Tibial nerve (tissue), 4 donors: ENCODE data around the gene CCK. TPM values are rescaled to one million over a fixed set of nuclear protein-coding genes. Genes with fewer than 3 reads are reported as not detected.

Source experiments
- DNase-seq, 2 donors: peaks; one replicate each; pipeline ENCODE4 v3.0.0-alpha.2; 2019; ENCODE audit warnings: low spot score in 2 of 2
- H3K27ac ChIP-seq, 4 donors: fragments of 200-600 bp; sonication (generic) in 3 of 4; one replicate each; pipeline ENCODE4 v1.5.1; 2017 to 2019; ENCODE audit warnings: mild to moderate bottlenecking in 1 of 4
- H3K27me3 ChIP-seq, 2 donors: fragments of 200-600 bp; sonication (generic) in 1 of 2; one replicate each; pipeline versions ENCODE4 v1.5.1 to v1.6.0; 2017 to 2019
- H3K36me3 ChIP-seq, 3 donors: fragments of 200-600 bp; sonication (generic); one replicate each; pipeline ENCODE4 v1.5.1; 2018 to 2019
- H3K4me1 ChIP-seq, 4 donors: fragments of 200-600 bp; sonication (generic) in 3 of 4; one replicate each; pipeline ENCODE4 v1.5.1; 2017 to 2019
- H3K4me3 ChIP-seq, 4 donors: fragments of 200-600 bp; sonication (generic) in 3 of 4; one replicate each; pipeline ENCODE4 v1.5.1; 2017 to 2019; ENCODE audit warnings: mild to moderate bottlenecking in 1 of 4, moderate library complexity in 1 of 4
- H3K9me3 ChIP-seq, 4 donors: fragments of 200-600 bp; sonication (generic) in 3 of 4; one replicate each; pipeline ENCODE4 v1.5.1; 2017 to 2019
- CTCF ChIP-seq, 5 experiments: fragments of 200-600 bp in 3 of 5; fragments of 450-650 bp in 2 of 5; sonication (generic) in 3 of 5; IDR thresholded peaks; one replicate each; pipeline ENCODE4 v1.5.1; 2016 to 2019; ENCODE audit warnings: antibody characterized with exemption in 5 of 5, mild to moderate bottlenecking in 3 of 5, moderate library complexity in 2 of 5
- EP300 ChIP-seq, 2 donors: sonication (generic); formaldehyde crosslinking; IDR thresholded peaks; one replicate each; pipeline ENCODE4 v1.6.1; 2017; ENCODE audit warnings: antibody characterized with exemption in 2 of 2, mild to moderate bottlenecking in 1 of 2
- POLR2A ChIP-seq, 2 donors: fragments of 450-650 bp; IDR thresholded peaks; one replicate each; pipeline ENCODE4 v1.6.1; 2017; ENCODE audit warnings: antibody characterized with exemption in 2 of 2, mild to moderate bottlenecking in 2 of 2, moderate library complexity in 2 of 2
- WGBS, 2 donors: methylation state at CpG; one replicate each; pipeline ENCODE4 v1.1.5; 2018; 5-methylcytosine and 5-hydroxymethylcytosine counted together
- total RNA-seq, 4 donors: library from RNA; depleted of rRNA; stranded (reverse); fragments of >200 nt; gene quantifications; one replicate each; pipeline ENCODE4 v1.1.0, GENCODE V29; 2016

CCK gene
- total RNA-seq, 4 donors from 2014 or later: not detected

DNA sequence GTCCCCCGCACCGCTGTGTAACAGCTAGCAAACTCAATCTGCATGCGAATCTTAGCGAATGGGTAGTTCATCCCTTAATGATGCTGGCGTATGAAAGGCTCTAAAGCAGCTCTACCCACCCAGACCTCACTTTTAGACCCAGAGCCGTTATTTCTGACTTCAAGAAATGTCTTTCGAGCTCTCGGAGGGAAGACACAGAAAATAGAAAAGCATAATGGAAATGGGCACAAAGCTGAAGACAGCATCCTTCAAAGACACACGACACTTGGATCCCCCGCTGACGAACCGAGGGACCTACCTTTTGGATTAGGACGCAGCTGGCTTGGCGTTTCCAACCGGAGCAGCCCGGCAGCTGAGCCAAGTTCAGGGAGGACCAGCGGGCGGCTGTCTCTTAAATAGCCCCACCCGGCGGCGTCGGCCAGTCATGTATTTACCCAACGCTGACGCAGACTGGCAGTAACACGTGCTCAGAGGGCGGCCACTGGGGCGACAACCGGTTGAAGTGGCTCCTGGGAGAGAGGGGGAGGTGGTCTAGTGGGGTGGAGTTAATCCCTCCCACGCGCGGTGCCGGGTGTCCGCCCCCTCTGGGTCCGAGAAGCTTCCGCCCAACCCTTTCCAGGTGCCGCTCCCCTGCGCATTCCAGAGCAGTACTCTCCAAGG, 1.5 kb downstream of the CCK start:
- no peak for TF ChIP-seq POLR2A (IDR thresholded peaks at IDR 0.05)
- TF ChIP-seq CTCF (IDR thresholded peaks at IDR 0.05): no peak
- no peak for TF ChIP-seq EP300 (IDR thresholded peaks at IDR 0.05)
- WGBS, 2 donors: 9 to 12% methylated on average over 31 to 37 of the region's 37 CpGs
- Histone ChIP-seq H3K27me3 (peaks cover 2 to 76% of the 10 kb centered on the region in 2 donors), H3K4me3 (no peak overlapping the region), H3K9me3 (no peaks in the 10 kb centered on the region), H3K27ac (no peak overlapping the region), H3K36me3 (no peaks in the 10 kb centered on the region), H3K4me1 (peaks cover 0 to 28% (median 8%) of the 10 kb centered on the region in 4 donors)
- no peak for DNase-seq

DNA sequence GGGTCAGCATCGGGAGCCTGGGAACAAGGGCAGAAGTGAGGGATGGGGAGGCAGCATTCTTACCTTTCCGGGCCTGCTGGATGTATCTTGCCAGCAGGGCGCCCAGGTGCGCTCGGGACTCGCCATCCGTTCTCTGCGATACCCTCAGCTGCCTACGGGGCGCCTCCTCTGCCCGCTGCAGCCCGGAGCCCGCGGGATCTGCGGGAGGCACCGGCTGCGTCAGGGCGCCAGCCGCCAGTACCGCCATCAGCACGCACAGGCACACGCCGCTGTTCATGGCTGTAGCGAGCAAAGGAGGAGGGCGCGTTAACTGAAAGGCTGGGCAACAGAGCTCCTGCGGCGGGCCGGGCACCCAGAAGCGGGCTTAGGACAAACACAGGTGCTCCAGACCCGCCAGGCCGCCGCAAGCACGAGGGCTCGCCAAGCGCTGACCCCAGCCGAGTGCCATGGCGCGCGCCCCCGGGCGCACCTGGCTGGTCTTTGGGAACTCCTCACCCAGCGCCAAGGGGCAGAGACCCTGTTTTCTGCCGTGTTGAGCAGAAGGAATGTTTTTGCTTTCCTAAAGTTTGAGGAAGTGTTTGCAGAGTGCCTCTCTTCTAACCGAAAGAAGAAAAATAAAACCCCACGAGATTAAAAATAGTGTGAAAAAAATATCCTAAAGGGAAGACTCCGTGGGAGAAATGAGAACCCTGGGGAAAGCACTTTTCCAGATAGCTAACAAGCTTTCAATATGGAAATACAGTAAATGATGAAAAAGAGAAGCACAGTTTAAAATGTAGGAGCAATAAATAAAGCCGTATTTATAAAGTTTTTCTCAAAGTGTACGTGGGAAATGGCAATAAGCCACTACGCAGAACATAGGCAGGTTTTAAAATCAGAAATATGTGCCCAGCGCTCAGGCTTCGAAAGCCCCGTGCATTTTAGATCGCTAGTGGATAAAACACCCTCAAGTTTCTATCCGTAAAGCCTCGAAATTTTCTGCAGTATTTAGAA, 2.3 kb downstream of the CCK start:
- TF ChIP-seq POLR2A (IDR thresholded peaks at IDR 0.05) (no peak), CTCF (IDR thresholded peaks at IDR 0.05) (no peak), EP300 (IDR thresholded peaks at IDR 0.05) (no peak)
- DNase-seq: no peak
- Histone ChIP-seq H3K27me3 (peaks cover 2 to 73% of the 10 kb centered on the region in 2 donors), H3K27ac (no peak overlapping the region), H3K4me1 (peaks cover 0 to 28% (median 8%) of the 10 kb centered on the region in 4 donors), H3K4me3 (peak overlapping the region in 1 of 4 donors; percentile 24), H3K9me3 (no peaks in the 10 kb centered on the region), H3K36me3 (no peaks in the 10 kb centered on the region)
- 11 to 14% methylated on average over 30 to 49 of the region's 56 CpGs for WGBS, 2 donors

DNA sequence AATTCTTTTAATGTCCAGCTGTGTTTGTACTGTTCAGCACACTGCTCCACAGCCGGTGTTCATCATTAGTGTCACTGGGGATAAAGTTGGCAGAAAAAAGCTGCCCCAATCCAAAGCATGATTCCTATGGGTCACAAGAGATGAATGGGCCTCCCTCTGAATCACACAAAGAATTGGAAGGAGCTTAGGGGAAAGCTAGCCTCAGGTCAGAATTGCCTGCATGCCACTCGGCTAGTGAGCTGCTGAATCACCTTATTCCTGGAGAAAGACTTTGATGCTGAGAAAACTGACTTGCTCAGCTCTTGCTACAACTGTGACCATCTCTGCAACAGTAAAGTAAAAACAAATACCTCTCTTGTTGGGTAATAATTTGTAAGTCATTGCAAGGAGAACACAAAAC, 3.5 kb downstream of the CCK start:
- H3K27ac ChIP-seq: no peak overlapping the region
- H3K4me1 ChIP-seq: peaks cover 0 to 28% (median 8%) of the 10 kb centered on the region in 4 donors
- DNase-seq: no peak
- H3K9me3 ChIP-seq: no peaks in the 10 kb centered on the region
- no peak for TF ChIP-seq CTCF (IDR thresholded peaks at IDR 0.05)
- peaks cover 2 to 65% of the 10 kb centered on the region in 2 donors for H3K27me3 ChIP-seq
- H3K4me3 ChIP-seq: no peak overlapping the region
- 23 to 48% methylated on average over 2 of the region's 2 CpGs for WGBS, 2 donors
- no peaks in the 10 kb centered on the region for H3K36me3 ChIP-seq

DNA sequence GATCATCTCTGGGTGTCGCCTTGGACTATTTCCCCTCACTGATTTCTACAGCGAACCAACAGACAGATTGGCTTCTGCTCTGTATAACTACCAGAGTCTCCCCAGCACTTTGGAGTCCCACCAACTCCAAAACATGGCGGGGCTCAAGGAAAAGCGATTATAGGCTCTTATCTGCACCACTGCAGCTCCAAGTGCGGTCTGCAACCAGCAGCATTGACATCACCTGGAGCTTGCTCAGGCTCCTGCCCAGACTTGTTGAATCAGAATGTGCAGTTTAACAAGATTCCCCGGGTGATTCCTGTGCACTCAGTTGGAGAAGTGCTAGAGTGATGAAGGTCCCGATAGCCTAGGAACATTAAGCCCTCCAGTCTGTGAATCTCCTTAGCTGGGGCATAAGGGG, 9.0 kb downstream of the CCK start:
- Histone ChIP-seq H3K4me1 (no peaks in the 10 kb centered on the region), H3K36me3 (no peaks in the 10 kb centered on the region), H3K27me3 (peaks cover 0 to 22% of the 10 kb centered on the region in 2 donors), H3K9me3 (no peaks in the 10 kb centered on the region), H3K27ac (no peak overlapping the region), H3K4me3 (no peak overlapping the region)
- DNase-seq: no peak
- no peak for TF ChIP-seq EP300 (IDR thresholded peaks at IDR 0.05)
- no peak for TF ChIP-seq CTCF (IDR thresholded peaks at IDR 0.05)
- no peak for TF ChIP-seq POLR2A (IDR thresholded peaks at IDR 0.05)
- 67 to 77% methylated on average over 7 of the region's 7 CpGs for WGBS, 2 donors
